GM12874 (cell line): ENCODE measurements around the gene HOXC12.

Experiments
- TF ChIP-seq, protein P1 (sequence below): IDR thresholded peaks from 2 replicates; pipeline ENCODE4 v1.5.1; 2011; ENCODE audit warnings: low read depth, mild to moderate bottlenecking, control low read depth, low read length, moderate library complexity; ENCODE audit not compliant: insufficient read depth

Gene HOXC12

DNA sequence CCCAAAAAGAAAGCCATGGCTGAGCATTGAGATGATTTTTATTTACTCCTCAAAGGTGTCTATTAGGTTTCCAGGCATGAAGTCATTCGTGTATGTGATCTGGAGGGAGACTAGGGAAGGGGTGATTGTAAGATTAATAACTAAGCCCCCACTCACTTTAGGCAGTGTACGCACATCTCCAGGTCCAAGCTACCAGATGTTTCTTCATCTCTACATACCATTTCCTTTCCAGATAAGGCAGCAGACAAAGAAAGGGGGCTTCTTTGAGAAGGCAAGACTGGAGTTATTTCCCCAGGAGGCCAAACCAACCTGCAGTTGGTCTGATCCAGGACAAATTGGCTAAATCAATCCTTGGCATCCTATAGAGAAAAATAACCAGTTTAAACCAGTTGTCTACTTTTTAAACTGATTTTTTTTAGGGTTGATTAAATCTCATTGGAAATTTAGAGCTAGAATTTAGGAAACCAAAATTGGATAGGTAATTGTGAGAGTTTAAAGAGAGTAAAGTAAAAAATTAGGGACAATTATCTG, 12.2 kb upstream of the HOXC12 start:
- TF ChIP-seq, protein P1, sequence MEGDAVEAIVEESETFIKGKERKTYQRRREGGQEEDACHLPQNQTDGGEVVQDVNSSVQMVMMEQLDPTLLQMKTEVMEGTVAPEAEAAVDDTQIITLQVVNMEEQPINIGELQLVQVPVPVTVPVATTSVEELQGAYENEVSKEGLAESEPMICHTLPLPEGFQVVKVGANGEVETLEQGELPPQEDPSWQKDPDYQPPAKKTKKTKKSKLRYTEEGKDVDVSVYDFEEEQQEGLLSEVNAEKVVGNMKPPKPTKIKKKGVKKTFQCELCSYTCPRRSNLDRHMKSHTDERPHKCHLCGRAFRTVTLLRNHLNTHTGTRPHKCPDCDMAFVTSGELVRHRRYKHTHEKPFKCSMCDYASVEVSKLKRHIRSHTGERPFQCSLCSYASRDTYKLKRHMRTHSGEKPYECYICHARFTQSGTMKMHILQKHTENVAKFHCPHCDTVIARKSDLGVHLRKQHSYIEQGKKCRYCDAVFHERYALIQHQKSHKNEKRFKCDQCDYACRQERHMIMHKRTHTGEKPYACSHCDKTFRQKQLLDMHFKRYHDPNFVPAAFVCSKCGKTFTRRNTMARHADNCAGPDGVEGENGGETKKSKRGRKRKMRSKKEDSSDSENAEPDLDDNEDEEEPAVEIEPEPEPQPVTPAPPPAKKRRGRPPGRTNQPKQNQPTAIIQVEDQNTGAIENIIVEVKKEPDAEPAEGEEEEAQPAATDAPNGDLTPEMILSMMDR, result no peak

DNA sequence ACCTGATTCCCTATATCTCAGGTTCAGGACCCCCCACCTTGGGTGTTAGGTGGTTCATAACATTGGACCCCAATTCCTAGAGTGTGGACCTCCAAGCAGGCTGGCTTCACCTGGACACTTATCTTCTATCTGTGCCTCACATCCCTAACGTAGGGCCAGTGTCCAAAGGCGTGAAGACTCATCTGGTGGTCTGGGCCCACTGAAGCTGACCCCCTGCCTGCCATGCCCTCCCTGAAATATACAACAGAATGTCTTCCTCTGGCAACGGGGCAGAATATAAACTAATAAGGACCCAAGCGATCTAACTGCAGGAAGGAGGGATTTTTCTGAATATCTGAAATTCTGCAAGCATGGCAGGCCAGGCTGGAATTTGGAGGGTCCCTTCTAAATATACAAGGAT, 10.5 kb upstream of the HOXC12 start:
- TF ChIP-seq, protein P1, result no peak

DNA sequence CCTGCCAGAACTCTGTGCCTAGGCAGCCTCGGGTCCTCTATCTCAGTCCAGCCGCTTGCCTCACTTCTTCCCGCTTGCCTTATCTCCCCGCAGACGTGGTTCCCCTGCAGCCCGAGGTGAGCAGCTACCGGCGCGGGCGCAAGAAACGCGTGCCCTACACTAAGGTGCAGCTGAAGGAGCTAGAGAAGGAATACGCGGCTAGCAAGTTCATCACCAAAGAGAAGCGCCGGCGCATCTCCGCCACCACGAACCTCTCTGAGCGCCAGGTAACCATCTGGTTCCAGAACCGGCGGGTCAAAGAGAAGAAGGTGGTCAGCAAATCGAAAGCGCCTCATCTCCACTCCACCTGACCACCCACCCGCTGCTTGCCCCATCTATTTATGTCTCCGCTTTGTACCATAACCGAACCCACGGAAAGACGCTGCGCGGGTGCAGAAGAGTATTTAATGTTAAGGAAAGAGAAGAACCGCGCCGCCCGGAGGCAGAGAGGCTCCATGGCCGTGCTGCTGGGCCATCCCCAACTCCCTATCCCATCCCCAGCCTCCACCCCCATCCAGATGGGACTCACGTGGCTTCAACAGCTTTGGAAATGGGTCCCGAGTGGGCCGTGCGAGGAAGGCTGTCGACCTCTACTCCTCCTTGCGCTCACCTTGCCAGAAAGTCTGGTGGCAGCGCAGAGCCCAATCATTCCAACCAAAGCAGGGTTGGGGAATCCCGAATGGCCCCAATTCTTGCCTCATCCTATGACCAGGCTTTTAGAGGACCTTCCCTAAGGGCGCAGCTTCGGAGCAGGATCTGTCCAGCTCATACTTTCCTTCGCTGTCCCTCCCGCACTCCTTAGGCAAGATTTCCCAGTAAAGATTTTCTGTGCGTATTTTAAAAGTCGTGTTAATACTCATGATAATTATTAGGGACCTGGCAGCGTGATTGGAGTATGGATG, 9.5 kb upstream of the HOXC12 start:
- TF ChIP-seq, protein P1, result no peak

DNA sequence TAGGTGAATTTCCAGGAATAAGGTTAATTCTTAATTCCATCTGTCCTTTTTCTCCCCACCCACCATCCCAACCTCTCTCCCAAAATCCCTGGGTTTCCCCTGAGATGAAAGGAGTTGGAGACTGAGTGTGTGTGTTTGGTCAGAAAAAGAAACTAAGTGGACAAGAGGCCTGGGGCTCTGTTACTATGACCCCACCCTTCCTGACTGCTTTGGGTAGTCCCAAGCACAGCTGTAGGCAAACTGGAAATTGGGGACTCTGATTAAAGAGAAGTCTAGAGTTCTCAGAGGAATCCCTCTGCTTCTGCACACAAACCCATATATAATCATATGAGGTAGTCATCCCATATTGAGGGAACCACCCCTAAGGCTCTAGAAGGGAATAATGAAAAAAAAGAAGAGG, 7.0 kb upstream of the HOXC12 start:
- TF ChIP-seq, protein P1, result no peak

DNA sequence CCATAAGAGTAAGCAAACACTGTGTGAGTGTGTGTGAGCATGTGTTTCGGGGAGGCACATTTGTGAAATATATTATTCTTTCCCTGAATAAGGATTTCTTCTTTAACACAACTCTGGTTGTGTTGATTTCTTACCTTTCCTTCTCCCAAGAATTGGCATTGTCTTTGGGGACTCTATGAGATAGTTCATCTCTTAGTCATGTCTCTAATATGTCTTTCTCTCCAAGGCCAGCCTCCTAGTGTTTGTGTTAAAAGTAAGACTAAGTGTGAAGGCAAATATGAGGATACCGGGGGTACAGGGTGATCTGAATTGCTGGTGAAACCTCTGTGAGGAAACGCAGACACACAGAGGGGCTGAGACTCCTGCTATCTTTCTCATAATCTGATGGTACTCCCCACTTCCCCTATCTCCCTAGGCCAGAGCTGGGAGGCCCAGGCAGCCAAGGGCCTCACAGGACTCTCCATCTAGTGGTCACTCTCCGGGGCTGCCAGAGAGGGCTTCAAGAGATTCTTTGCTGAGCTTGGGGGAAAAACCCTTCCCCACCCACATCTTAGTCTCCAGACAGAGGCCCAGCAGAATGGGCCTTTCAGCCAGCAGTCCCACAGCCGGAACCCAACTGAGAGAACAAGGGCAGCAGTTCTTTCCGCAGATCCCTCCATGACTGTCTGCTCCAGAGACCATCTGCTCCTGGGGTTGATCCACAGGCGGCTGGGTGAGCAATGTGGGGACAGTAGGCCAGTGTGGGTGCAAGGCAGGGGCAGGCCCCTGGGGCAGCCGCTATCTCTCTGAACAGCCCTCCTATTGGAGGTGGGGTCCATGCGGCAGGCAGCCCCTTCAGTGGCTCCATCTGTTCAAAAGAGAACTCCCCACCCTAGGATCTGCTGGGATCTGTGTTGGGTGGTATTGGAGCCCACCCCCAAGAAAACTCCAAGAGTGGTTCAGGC, 5.8 kb upstream of the HOXC12 start:
- TF ChIP-seq, protein P1, result no peak

DNA sequence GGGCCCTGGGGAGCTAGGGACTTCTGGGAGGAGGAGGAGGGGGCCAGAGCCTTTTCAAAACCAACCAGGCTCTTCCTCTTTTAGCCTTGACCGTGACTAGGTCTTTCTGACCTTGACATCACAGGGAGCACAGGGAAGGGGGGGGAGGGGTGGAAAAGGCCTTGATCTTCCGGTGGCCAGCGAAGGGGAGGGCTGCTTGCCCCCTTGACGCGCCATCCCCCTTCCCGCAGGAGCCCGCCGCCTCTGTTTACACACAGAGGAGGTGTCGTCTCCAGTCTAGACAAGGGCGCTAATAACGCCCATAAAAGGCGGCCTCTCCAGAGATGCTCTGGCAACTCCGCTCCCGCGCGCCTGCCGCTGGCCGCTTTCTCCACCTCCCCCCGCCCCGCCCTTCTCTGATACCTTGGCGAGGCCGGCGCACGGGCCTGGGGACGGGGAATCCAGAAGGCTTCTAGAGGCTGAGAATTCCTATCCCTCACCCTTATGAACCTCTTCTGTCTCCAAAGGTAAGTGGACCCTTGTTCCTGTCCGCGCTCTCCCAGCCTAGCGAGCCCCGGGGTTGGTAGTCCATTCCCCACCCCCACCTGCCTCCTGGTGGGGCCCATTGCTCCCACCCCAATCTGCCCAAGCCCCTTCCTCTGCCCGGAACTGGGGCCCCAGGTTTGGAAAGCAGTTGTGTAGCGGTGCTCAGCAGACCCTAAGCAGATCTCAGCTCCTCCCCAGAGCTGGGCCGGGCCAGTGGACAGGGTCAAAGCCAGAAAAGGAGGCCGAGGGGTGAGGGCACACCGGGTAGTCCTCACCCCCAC, 4.9 kb upstream of the HOXC12 start:
- TF ChIP-seq, protein P1, result no peak
